Measurements from ENCODE around the gene SRC.

GRCh38 chr20:37405351-37405897 lies 59.5 kb downstream of the SRC start:
- TF ChIP-seq POLR2AphosphoS5 (IDR thresholded peaks at IDR 0.05; ENCODE audit: low read depth, low read length) (no peak), YY1 (IDR thresholded peaks at IDR 0.05; ENCODE audit: extremely low read depth, insufficient replicate concordance, low read depth, low read length) (no peak), CTCF (IDR thresholded peaks at IDR 0.05 in 2 of 3, conservative IDR thresholded peaks at IDR 0.05 in 1 of 3; ENCODE audit: borderline replicate concordance in 1 of 3, insufficient read depth in 1 of 3, low read depth in 2 of 3, low read length in 2 of 3) (no peak), RAD21 (IDR thresholded peaks at IDR 0.05; ENCODE audit: low read depth) (no peak), POLR2A (IDR thresholded peaks at IDR 0.05; ENCODE audit: borderline replicate concordance, extremely low read depth, insufficient read depth, insufficient read length) (no peak), EZH2phosphoT487 (IDR thresholded peaks at IDR 0.05; ENCODE audit: borderline replicate concordance) (no peak), EGR1 (IDR thresholded peaks at IDR 0.05; ENCODE audit: low read depth) (no peak), SIN3A (IDR thresholded peaks at IDR 0.05; ENCODE audit: low read depth) (no peak), REST (IDR thresholded peaks at IDR 0.05; ENCODE audit: low read depth) (no peak), EZH2 (IDR thresholded peaks at IDR 0.05) (no peak)
- TF ChIP-seq, protein P1, sequence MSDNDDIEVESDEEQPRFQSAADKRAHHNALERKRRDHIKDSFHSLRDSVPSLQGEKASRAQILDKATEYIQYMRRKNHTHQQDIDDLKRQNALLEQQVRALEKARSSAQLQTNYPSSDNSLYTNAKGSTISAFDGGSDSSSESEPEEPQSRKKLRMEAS (IDR thresholded peaks at IDR 0.05): no peak
- TF ChIP-seq, protein P2, sequence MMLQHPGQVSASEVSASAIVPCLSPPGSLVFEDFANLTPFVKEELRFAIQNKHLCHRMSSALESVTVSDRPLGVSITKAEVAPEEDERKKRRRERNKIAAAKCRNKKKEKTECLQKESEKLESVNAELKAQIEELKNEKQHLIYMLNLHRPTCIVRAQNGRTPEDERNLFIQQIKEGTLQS (IDR thresholded peaks at IDR 0.05): no peak

All from HCT116 (cell line).